22Rv1 (cell line): ENCODE data around the gene IER2.
A peak's percentile ranks its signal among the peaks of the same experiment; 100 is the strongest.

ENCODE experiments used
- H3K27ac ChIP-seq: fragments of 450-650 bp; 2 replicates; pipeline ENCODE4 v1.5.1; 2017
- ZFX ChIP-seq: fragments of 450-650 bp; IDR thresholded peaks from 2 replicates; pipeline ENCODE4 v1.6.1; 2017; ENCODE audit warnings: antibody characterized with exemption, borderline replicate concordance
- TF ChIP-seq, protein P1 (sequence below): fragments of 450-650 bp; IDR thresholded peaks from 2 replicates; pipeline ENCODE4 v1.5.1; 2017; ENCODE audit warnings: mild to moderate bottlenecking

Gene IER2

DNA sequence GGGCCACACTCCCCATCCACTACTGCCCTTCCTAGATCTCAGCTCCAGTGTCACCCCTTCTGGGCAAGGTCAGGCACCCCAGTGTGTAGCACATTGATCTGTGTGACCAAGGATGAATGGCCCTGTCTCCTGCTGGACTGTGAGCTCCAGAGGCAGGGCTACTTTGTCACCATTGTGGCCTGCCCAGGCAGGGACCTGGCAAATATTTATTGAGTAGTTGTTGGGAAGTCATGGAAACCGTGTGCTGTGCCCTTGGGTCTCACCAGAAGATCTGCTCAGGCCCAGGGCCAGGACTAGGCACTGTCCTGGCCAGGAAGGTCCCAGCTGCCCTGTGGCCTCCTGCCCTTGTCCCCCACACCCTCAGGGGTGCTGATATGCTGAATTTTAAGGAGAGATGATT lies 21.6 kb upstream of the IER2 start:
- TF ChIP-seq, protein P1, sequence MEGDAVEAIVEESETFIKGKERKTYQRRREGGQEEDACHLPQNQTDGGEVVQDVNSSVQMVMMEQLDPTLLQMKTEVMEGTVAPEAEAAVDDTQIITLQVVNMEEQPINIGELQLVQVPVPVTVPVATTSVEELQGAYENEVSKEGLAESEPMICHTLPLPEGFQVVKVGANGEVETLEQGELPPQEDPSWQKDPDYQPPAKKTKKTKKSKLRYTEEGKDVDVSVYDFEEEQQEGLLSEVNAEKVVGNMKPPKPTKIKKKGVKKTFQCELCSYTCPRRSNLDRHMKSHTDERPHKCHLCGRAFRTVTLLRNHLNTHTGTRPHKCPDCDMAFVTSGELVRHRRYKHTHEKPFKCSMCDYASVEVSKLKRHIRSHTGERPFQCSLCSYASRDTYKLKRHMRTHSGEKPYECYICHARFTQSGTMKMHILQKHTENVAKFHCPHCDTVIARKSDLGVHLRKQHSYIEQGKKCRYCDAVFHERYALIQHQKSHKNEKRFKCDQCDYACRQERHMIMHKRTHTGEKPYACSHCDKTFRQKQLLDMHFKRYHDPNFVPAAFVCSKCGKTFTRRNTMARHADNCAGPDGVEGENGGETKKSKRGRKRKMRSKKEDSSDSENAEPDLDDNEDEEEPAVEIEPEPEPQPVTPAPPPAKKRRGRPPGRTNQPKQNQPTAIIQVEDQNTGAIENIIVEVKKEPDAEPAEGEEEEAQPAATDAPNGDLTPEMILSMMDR, result no peak
- peak overlapping the region; percentile 2; the same call in 1 of the 2 replicates for H3K27ac ChIP-seq

DNA sequence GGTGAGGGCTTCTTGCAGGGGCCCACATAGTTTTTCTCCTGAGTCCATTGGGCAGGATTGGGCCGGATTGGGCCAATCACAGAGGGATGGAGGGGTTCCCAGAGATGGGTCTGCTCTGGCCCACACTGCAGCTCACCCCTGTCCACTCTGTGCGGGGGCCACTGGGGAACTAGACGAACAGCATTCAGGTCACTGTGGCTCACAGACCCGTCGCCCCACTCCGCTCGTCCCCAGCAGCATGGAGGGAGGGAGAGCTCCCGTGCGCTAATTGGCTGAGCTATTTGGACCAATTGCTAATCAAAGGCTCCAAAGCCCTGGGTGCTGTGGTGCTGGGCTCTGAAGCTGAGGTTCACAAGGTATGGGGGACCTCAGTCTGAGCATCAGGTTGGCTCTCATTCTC lies 20.8 kb upstream of the IER2 start:
- TF ChIP-seq ZFX, result no peak
- TF ChIP-seq, protein P1, result no peak
- no peak overlapping the region for H3K27ac ChIP-seq

DNA sequence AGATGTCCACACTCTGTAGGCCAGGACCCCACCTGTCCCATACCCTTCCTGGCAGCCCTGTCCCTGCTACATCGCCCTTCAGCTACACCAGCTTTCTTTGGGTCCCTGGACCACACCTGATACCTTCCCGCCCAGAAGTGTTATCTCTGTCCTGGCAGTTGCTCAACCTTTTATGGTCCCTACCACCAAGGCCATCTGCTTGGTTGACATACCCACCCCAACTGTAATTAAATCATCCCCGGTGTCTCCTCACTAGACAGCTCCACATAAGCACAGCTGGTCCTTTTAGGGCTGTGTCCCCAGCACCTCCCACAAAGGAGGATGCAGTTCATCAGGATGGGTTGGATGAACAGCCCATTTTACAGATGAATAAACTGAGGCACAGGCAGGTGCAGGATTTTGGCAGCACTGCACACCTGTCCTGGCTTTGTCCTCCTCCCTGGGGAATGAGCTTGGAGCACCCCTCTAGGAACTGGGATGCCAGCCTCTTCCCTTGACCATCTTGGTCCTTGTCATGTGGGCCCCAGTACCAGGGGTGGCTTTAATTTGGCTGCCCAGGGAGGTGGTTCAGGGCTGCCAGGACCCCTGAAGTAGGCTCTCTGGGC lies 19.2 kb upstream of the IER2 start:
- TF ChIP-seq ZFX, result no peak
- no peak overlapping the region for H3K27ac ChIP-seq

DNA sequence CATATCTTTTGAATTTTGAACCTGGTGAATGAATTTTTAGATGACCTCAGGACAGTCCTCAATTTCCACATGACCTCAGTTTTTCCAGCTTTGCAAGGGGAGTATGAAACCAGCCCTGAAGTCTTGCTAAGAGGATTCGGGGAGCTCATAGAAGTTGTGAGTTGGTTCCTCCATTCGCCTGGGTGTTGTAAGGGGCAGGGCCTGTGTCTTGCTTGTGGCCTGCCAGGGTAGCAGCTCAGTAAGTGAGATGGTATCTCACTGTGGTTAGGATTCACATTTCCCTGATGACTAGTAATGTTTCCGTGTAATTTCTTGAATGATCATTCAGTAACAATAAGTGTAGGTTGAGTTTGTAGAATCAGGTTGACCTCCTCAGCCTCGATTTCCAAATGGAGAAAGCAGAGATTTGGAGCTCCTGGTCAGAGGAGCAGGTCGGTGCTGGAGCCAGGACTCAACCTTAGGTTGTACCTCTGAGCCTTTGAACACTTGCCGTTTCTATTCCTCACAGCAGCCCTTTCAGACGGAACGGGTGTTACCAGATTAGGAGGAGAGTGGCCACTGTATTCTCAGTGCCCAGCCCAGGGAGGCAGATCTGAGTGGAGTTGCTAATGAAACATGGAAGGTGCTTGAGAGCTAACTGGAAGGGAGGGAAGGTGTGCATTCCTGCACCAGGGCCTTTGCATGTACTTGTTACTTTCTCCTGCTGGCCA lies 17.6 kb upstream of the IER2 start:
- no peak overlapping the region for H3K27ac ChIP-seq
- TF ChIP-seq, protein P1, result no peak
- no peak for TF ChIP-seq ZFX

- no peak for TF ChIP-seq ZFX
- TF ChIP-seq, protein P1, result no peak
- no peak overlapping the region for H3K27ac ChIP-seq
Observed at GRCh38 chr19:13133241-13133870, 16.9 kb upstream of the IER2 start.

- TF ChIP-seq, protein P1, result no peak
- TF ChIP-seq ZFX, result no peak
- H3K27ac ChIP-seq, result no peak overlapping the region
Observed at GRCh38 chr19:13134626-13135025, 15.6 kb upstream of the IER2 start.

DNA sequence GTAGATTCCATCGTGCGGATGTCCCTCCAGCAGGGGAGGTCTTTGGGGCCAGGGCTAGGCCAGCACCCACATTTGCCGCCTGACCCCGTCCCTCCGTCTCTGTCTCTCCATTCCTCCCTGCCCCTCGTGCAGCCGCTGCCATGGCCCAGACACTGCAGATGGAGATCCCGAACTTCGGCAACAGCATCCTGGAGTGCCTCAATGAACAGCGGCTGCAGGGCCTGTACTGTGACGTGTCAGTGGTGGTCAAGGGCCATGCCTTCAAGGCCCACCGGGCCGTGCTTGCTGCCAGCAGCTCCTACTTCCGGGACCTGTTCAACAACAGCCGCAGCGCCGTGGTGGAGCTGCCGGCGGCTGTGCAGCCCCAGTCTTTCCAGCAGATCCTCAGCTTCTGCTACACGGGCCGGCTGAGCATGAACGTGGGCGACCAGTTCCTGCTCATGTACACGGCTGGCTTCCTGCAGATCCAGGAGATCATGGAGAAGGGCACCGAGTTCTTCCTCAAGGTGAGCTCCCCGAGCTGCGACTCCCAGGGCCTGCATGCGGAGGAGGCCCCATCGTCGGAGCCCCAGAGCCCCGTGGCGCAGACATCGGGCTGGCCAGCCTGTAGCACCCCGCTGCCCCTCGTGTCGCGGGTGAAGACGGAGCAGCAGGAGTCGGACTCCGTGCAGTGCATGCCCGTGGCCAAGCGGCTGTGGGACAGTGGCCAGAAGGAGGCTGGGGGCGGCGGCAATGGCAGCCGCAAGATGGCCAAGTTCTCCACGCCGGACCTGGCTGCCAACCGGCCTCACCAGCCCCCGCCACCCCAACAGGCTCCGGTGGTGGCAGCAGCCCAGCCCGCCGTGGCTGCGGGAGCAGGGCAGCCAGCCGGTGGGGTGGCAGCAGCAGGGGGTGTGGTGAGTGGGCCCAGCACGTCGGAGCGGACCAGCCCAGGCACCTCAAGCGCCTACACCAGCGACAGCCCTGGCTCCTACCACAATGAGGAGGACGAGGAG lies 14.8 kb upstream of the IER2 start:
- TF ChIP-seq, protein P1, result no peak
- no peak for TF ChIP-seq ZFX
- no peak overlapping the region for H3K27ac ChIP-seq
